ENCODE measurements around the gene MRPS18C.
"Not testable (repeated sequence)": the region's sequence is repeated elsewhere in the genome, so short reads cannot be mapped to it uniquely, and the experiment has no call there.

Gene MRPS18C

GRCh38 chr4:83498187-83498586 is 42.3 kb downstream of the MRPS18C start:
- DNase-seq = no peak

GRCh38 chr4:83501671-83502070 is 45.8 kb downstream of the MRPS18C start:
- not testable (repeated sequence) for DNase-seq

- DNase-seq = no peak
These were observed 48.1 kb downstream of the MRPS18C start for GRCh38 chr4:83503974-83504373.

GRCh38 chr4:83504503-83504902 is 48.6 kb downstream of the MRPS18C start:
- DNase-seq = no peak

GRCh38 chr4:83504996-83505395 is 49.1 kb downstream of the MRPS18C start:
- DNase-seq = no peak

GRCh38 chr4:83509156-83509585 is 53.3 kb downstream of the MRPS18C start:
- not testable (repeated sequence) for DNase-seq

GRCh38 chr4:83510442-83510841 is 54.6 kb downstream of the MRPS18C start:
- no peak for DNase-seq
